HEK293T (cell line): ENCODE measurements around the gene IFFO2.

Experiments used
- BHLHE40 ChIP-seq: fragments of 450-650 bp; IDR thresholded peaks from 2 replicates; pipeline ENCODE4 v1.6.1; 2016; ENCODE audit warnings: mild to moderate bottlenecking, moderate library complexity, borderline replicate concordance
- CTBP1 ChIP-seq: fragments of 450-650 bp; IDR thresholded peaks from 2 replicates; pipeline ENCODE4 v1.6.1; 2016; ENCODE audit warnings: borderline replicate concordance
- FOXA1 ChIP-seq: fragments of 450-650 bp; IDR thresholded peaks from 2 replicates; pipeline ENCODE4 v1.6.1; 2016; ENCODE audit warnings: mild to moderate bottlenecking
- FOXK2 ChIP-seq: fragments of 450-650 bp; IDR thresholded peaks from 2 replicates; pipeline ENCODE4 v1.6.1; 2016; ENCODE audit warnings: mild to moderate bottlenecking
- FOXM1 ChIP-seq: fragments of 450-650 bp; IDR thresholded peaks from 2 replicates; pipeline ENCODE4 v1.6.1; 2017; ENCODE audit warnings: mild to moderate bottlenecking, borderline replicate concordance
- HDGF ChIP-seq: fragments of 450-650 bp; IDR thresholded peaks from 2 replicates; pipeline ENCODE4 v1.6.1; 2017; ENCODE audit warnings: antibody characterized with exemption, borderline replicate concordance
- LEF1 ChIP-seq: fragments of 450-650 bp; IDR thresholded peaks from 2 replicates; pipeline ENCODE4 v1.6.1; 2017; ENCODE audit warnings: mild to moderate bottlenecking, borderline replicate concordance
- SP1 ChIP-seq: fragments of 450-650 bp; IDR thresholded peaks from 2 replicates; pipeline ENCODE4 v1.6.1; 2017
- SUZ12 ChIP-seq: fragments of 450-650 bp; IDR thresholded peaks from 2 replicates; pipeline ENCODE4 v1.6.1; 2016; ENCODE audit warnings: mild to moderate bottlenecking
- TARDBP ChIP-seq: fragments of 450-650 bp; IDR thresholded peaks from 2 replicates; pipeline ENCODE4 v1.6.1; 2016
- ZNF384 ChIP-seq: fragments of 450-650 bp; IDR thresholded peaks from 2 replicates; pipeline ENCODE4 v1.6.1; 2016

DNA sequence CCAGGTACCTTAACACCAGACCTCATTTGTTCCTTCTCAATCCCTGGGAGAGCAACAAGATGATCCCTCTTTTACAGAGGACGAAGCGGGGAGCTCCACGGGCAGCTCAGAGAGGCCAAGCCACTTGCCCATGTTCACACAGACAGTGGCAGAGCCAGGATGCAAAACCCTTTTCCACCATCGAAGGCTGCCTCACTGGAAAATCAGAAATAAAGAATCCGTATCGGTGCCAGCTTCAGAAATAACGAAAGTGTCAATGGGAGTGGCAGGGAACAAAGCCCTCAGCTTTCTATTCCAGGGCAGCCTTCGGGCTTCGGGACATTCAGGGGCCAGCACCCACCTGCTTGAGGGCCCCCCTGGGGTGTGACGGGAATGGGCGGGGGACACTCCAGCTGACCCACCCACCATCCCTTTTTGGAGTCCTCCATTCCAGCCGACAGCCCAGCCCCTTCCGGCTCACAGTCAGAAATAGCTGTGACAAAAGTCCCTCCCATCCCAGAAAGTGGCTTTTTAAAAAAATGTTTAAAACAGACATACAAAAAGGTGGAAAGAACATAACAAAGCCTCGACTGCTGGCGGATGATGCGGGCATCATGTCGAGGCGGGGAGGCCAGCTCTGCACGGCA is 6.0 kb downstream of the IFFO2 start:
- no peak for TF ChIP-seq ZNF384
- TF ChIP-seq FOXA1, result no peak
- TF ChIP-seq BHLHE40, result no peak
- TF ChIP-seq CTBP1, result no peak
- TF ChIP-seq FOXK2, result no peak
- TF ChIP-seq LEF1, result no peak
- no peak for TF ChIP-seq HDGF
- no peak for TF ChIP-seq FOXM1
- TF ChIP-seq SUZ12, result no peak
- no peak for TF ChIP-seq SP1
- no peak for TF ChIP-seq TARDBP
